SH-SY5Y (cell line): Measurements from ENCODE around the gene DUSP16.
A peak's percentile ranks its signal among the peaks of the same experiment; 100 is the strongest.

Source experiments
- GATA2 ChIP-seq: IDR thresholded peaks from 2 replicates; pipeline ENCODE4 v1.6.1; 2011; ENCODE audit warnings: mild to moderate bottlenecking, low read depth, low read length
- GATA3 ChIP-seq: IDR thresholded peaks from 2 replicates; pipeline ENCODE4 v1.6.1; 2011; ENCODE audit warnings: low read depth, mild to moderate bottlenecking, low read length, moderate library complexity

The DUSP16 gene

GRCh38 chr12:12445165-12445881, 117.3 kb downstream of the DUSP16 start:
- TF ChIP-seq GATA3, result no peak
- no peak for TF ChIP-seq GATA2

GRCh38 chr12:12443431-12443878, 119.2 kb downstream of the DUSP16 start:
- TF ChIP-seq GATA3 (no peak), GATA2 (no peak)

GRCh38 chr12:12442548-12443071, 120.1 kb downstream of the DUSP16 start:
- TF ChIP-seq GATA3, result no peak

GRCh38 chr12:12441843-12442461, 120.7 kb downstream of the DUSP16 start:
- TF ChIP-seq GATA3 (no peak), GATA2 (no peak)

GRCh38 chr12:12441429-12441807, 121.2 kb downstream of the DUSP16 start:
- TF ChIP-seq GATA3 (no peak), GATA2 (no peak)

- TF ChIP-seq GATA3 (no peak), GATA2 (no peak)
These were observed 121.8 kb downstream of the DUSP16 start for GRCh38 chr12:12440784-12441428.

- TF ChIP-seq GATA3 (no peak), GATA2 (no peak)
These were observed 123.0 kb downstream of the DUSP16 start for GRCh38 chr12:12439636-12440035.

GRCh38 chr12:12436831-12437345, 125.8 kb downstream of the DUSP16 start:
- TF ChIP-seq GATA2 (no peak), GATA3 (no peak)

GRCh38 chr12:12433203-12433731, 129.4 kb downstream of the DUSP16 start:
- TF ChIP-seq GATA3, result no peak
- TF ChIP-seq GATA2, result 0 out of 2 replicates have a peak, but pooled peaks have one; percentile 15

GRCh38 chr12:12432364-12432763, 130.3 kb downstream of the DUSP16 start:
- no peak for TF ChIP-seq GATA2
- no peak for TF ChIP-seq GATA3

- TF ChIP-seq GATA3, result no peak
- no peak for TF ChIP-seq GATA2
These were observed 133.6 kb downstream of the DUSP16 start for GRCh38 chr12:12428961-12429657.

GRCh38 chr12:12428047-12428446, 134.6 kb downstream of the DUSP16 start:
- TF ChIP-seq GATA3 (no peak), GATA2 (no peak)

GRCh38 chr12:12427568-12427967, 135.1 kb downstream of the DUSP16 start:
- TF ChIP-seq GATA2, result no peak
- no peak for TF ChIP-seq GATA3

GRCh38 chr12:12425616-12426015, 137.0 kb downstream of the DUSP16 start:
- no peak for TF ChIP-seq GATA3
- TF ChIP-seq GATA2, result no peak
